CD4-positive, alpha-beta T cell treated with Interleukin-21 for 1 hour (primary cell): Measurements from ENCODE around the gene EFNA2.
"Not testable (repeated sequence)": the region's sequence is repeated elsewhere in the genome, so short reads cannot be mapped to it uniquely, and the experiment has no call there.

Experiments used
- DNase-seq: peaks from one replicate; pipeline ENCODE4 v3.0.0-alpha.2; 2020

Gene EFNA2

GRCh38 chr19:1322198-1322981 lies 36.7 kb downstream of the EFNA2 start:
- no peak for DNase-seq

- no peak for DNase-seq
Measured at GRCh38 chr19:1324249-1324805, 38.7 kb downstream of the EFNA2 start.

DNA sequence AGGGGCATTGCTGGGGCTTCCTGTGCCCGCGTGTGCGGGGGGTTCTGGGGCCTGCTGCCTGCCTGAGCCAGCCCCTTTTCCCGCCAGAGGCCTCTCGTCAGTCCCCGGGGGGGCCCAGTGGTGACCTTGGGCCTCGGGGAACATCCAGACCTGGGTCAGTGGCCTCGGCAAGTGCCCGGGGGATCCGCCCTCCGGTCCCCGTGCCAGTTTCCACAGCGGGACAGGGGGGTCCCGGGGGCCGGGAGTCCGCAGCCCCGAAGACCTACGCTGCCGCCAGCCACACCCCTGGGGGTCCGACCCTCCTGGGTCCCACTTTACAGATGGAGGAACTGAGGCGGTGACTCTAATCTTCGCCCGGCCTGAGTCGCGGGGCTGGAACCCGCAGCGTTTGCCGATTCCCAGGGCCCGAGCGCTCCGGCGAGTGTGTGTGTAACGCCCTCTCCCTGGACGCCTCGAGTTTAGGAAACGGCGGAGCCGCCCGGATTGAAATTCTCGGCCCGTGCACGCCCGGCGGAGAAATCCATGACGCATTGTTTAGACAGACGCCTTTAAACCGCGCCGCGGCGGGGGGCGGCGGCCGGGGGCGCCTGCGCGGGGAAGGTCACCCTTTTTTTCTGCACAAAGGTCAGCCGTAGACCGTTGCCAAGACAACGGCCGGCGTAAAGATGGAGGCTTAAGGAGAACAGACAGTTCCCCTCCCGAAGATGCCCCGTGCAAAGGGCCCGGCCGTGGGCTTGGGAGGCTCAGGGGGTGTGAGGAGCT lies 39.3 kb downstream of the EFNA2 start:
- DNase-seq, result peak; percentile 7

- no peak for DNase-seq
Measured at GRCh38 chr19:1325568-1326294, 40.1 kb downstream of the EFNA2 start.

DNA sequence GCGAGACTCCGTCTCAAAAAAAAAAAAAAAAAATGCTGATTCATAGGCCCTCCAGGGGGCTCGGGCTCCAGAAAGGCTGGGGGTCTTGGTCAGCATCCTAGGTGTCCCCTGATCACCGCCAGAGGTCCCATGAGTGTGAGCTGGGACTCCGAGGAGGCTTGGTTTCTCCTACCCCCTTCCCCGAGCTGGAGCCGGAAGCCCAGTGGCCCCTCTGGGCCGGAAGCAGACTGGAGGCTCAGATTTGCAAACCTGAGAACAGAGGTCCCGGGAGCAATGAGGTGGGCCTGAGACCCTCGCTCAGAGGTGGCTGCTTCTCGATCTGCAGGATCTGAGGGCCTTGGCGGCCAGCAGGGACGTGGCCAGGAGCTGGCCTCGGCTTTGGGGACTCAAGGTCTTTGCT lies 41.5 kb downstream of the EFNA2 start:
- no peak for DNase-seq

DNA sequence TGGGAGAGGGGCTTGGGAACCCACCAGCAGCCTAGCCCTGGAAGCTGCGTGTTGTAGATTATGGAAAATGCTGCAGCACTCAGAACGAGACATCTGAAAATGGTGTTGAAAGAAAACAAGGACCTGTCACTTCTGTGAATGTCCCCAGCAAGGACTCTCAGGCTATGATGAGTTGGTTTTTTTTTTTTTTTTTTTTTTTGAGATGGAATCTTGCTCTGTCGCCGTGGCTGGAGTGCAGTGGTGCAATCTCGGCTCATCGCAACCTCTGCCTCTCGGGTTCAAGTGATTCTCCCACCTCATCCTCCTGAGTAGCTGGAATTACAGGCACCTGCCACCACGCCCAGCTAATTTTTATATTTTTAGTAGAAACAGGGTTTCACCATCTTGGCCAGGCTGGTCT lies 46.5 kb downstream of the EFNA2 start:
- DNase-seq, result not testable (repeated sequence)

- no peak for DNase-seq
Measured at GRCh38 chr19:1336079-1336684, 50.5 kb downstream of the EFNA2 start.

GRCh38 chr19:1340681-1341469 lies 55.2 kb downstream of the EFNA2 start:
- no peak for DNase-seq

- no peak for DNase-seq
Measured at GRCh38 chr19:1343041-1343440, 57.4 kb downstream of the EFNA2 start.

DNA sequence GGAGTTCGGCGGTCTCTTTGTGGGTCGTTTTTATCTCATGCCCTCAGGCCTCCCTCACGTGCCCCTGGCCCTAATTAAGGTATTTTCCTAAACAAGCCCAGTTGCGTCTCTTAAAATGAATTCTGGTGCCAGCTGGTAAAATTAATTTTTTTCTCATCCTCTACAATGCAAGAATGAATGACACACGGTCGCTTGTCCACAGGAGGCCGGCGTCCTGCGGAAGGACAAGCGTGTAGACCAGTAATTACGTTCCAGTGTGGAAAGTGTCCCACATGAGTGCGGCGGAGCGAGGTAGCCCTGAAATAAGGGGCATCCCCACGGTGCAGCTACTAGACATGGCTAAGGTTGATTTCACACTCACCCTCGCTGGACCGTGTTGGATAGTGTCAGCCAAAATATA lies 63.5 kb downstream of the EFNA2 start:
- DNase-seq, result no peak

- no peak for DNase-seq
Measured at GRCh38 chr19:1350867-1351266, 65.2 kb downstream of the EFNA2 start.
